GM12878 (cell line): ENCODE measurements around the gene MICAL3.
"Not testable (repeated sequence)": the region's sequence is repeated elsewhere in the genome, so short reads cannot be mapped to it uniquely, and the experiment has no call there.

ENCODE experiments used
- SIN3A ChIP-seq: IDR thresholded peaks from 2 replicates; pipeline ENCODE4 v1.6.1; 2012; ENCODE audit warnings: low read depth, low read length, improper control_type of control experiment
- TF ChIP-seq, protein P1 (sequence below), 3 experiments: IDR thresholded peaks in 2 of 3; conservative IDR thresholded peaks in 1 of 3; 2 replicates each; pipeline ENCODE4 v1.5.1; 2011; ENCODE audit warnings: low read depth in 3 of 3, low read length in 3 of 3, mild to moderate bottlenecking in 3 of 3, control low read depth in 2 of 3, moderate library complexity in 2 of 3, inconsistent platforms in 1 of 3, mixed read lengths in 1 of 3; ENCODE audit not compliant: control insufficient read depth in 2 of 3, insufficient read depth in 1 of 3; ENCODE audit errors: extremely low read depth in 1 of 3
- TF ChIP-seq, protein P2 (sequence below): IDR thresholded peaks from 2 replicates; pipeline ENCODE4 v1.6.1; 2011; ENCODE audit warnings: borderline replicate concordance, low read depth, mild to moderate bottlenecking, moderate library complexity, mixed read lengths, low read length; ENCODE audit not compliant: insufficient read depth; ENCODE audit errors: extremely low read length

DNA sequence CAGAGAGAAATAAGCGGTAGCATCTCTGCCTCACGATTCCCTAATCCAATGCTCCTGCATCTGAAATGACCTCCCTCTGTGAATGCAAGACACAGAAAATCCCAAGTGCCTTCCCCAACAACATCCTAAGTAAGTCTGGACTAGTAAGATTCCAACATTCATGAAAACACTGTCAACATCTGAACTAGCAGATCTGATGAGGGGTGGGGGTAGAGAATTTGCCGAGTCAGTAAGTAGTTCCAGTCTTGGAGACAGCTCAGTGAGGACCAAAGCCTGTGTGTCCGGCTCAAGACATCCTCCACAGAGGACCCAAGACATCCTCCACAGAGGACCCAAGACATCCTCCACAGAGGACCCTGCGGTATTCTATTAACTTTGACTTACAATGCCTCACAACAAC, 259.5 kb downstream of the MICAL3 start:
- TF ChIP-seq SIN3A = not testable (repeated sequence)
- TF ChIP-seq, protein P1, sequence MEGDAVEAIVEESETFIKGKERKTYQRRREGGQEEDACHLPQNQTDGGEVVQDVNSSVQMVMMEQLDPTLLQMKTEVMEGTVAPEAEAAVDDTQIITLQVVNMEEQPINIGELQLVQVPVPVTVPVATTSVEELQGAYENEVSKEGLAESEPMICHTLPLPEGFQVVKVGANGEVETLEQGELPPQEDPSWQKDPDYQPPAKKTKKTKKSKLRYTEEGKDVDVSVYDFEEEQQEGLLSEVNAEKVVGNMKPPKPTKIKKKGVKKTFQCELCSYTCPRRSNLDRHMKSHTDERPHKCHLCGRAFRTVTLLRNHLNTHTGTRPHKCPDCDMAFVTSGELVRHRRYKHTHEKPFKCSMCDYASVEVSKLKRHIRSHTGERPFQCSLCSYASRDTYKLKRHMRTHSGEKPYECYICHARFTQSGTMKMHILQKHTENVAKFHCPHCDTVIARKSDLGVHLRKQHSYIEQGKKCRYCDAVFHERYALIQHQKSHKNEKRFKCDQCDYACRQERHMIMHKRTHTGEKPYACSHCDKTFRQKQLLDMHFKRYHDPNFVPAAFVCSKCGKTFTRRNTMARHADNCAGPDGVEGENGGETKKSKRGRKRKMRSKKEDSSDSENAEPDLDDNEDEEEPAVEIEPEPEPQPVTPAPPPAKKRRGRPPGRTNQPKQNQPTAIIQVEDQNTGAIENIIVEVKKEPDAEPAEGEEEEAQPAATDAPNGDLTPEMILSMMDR (IDR thresholded peaks at IDR 0.05 in 2 of 3, conservative IDR thresholded peaks at IDR 0.05 in 1 of 3; ENCODE audit: control insufficient read depth in 2 of 3, extremely low read depth in 1 of 3, insufficient read depth in 1 of 3, low read depth in 3 of 3, low read length in 3 of 3) = not testable (repeated sequence)
- TF ChIP-seq, protein P2, sequence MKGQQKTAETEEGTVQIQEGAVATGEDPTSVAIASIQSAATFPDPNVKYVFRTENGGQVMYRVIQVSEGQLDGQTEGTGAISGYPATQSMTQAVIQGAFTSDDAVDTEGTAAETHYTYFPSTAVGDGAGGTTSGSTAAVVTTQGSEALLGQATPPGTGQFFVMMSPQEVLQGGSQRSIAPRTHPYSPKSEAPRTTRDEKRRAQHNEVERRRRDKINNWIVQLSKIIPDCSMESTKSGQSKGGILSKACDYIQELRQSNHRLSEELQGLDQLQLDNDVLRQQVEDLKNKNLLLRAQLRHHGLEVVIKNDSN = not testable (repeated sequence)
